Measurements from ENCODE around the gene CGNL1.

The CGNL1 gene

GRCh38 chr15:57425842-57426241 is 49.5 kb downstream of the CGNL1 start:
- Histone ChIP-seq H3K4me2 (ENCODE audit: low read depth, low read length, poor library complexity, severe bottlenecking) (no peak overlapping the region), H4K20me1 (ENCODE audit: insufficient read depth, low read length, poor library complexity, severe bottlenecking) (no peaks in the 10 kb centered on the region), H3K9me3 (ENCODE audit: insufficient read depth, low read depth, low read length) (no peaks in the 10 kb centered on the region), H3K79me2 (ENCODE audit: insufficient read depth, low read length) (no peaks in the 10 kb centered on the region), H3K4me3 (ENCODE audit: low read length, poor library complexity, severe bottlenecking) (no peak overlapping the region), H3K9ac (ENCODE audit: low read depth, low read length, poor library complexity, severe bottlenecking) (no peak overlapping the region), H3F3A (ENCODE audit: low read depth) (no peaks in the 10 kb centered on the region), H3K27me3 (ENCODE audit: insufficient read depth, low read length, poor library complexity, severe bottlenecking) (no peaks in the 10 kb centered on the region), H3K9me2 (replicated peaks; ENCODE audit: low read depth, low read length) (no peaks in the 10 kb centered on the region), H3K36me3 (ENCODE audit: insufficient read depth, low read length) (no peaks in the 10 kb centered on the region), H3K4me1 (ENCODE audit: insufficient read depth, low read length, poor library complexity, severe bottlenecking) (peaks cover 23% of the 10 kb centered on the region), H2AFZ (ENCODE audit: low read length) (no peak overlapping the region)
- no peak for TF ChIP-seq CTCF (conservative IDR thresholded peaks at IDR 0.05; ENCODE audit: low read length)

- H3K79me2 ChIP-seq (ENCODE audit: insufficient read depth, low read length), result no peaks in the 10 kb centered on the region
- TF ChIP-seq CTCF (conservative IDR thresholded peaks at IDR 0.05; ENCODE audit: low read length) (no peak), EZH2phosphoT487 (IDR thresholded peaks at IDR 0.05; ENCODE audit: borderline replicate concordance) (no peak)
- H3K27me3 ChIP-seq (ENCODE audit: insufficient read depth, low read length, poor library complexity, severe bottlenecking), result no peaks in the 10 kb centered on the region
- H3K4me3 ChIP-seq (ENCODE audit: low read length, poor library complexity, severe bottlenecking), result no peak overlapping the region
- no peaks in the 10 kb centered on the region for H4K20me1 ChIP-seq (ENCODE audit: insufficient read depth, low read length, poor library complexity, severe bottlenecking)
- H3F3A ChIP-seq (ENCODE audit: low read depth), result no peaks in the 10 kb centered on the region
- H3K4me1 ChIP-seq (ENCODE audit: insufficient read depth, low read length, poor library complexity, severe bottlenecking), result peaks cover 10% of the 10 kb centered on the region
- no peaks in the 10 kb centered on the region for H3K9me2 ChIP-seq (replicated peaks; ENCODE audit: low read depth, low read length)
- H3K4me2 ChIP-seq (ENCODE audit: low read depth, low read length, poor library complexity, severe bottlenecking), result no peak overlapping the region
- no peak overlapping the region for H2AFZ ChIP-seq (ENCODE audit: low read length)
- H3K9ac ChIP-seq (ENCODE audit: low read depth, low read length, poor library complexity, severe bottlenecking), result no peak overlapping the region
- no peaks in the 10 kb centered on the region for H3K36me3 ChIP-seq (ENCODE audit: insufficient read depth, low read length)
- no peaks in the 10 kb centered on the region for H3K9me3 ChIP-seq (ENCODE audit: insufficient read depth, low read depth, low read length)
Observed at GRCh38 chr15:57427367-57427821, 51.1 kb downstream of the CGNL1 start.

GRCh38 chr15:57432141-57432741 is 55.9 kb downstream of the CGNL1 start:
- Histone ChIP-seq H3K4me3 (ENCODE audit: low read length, poor library complexity, severe bottlenecking) (no peak overlapping the region), H3K27me3 (ENCODE audit: insufficient read depth, low read length, poor library complexity, severe bottlenecking) (no peaks in the 10 kb centered on the region), H3K36me3 (ENCODE audit: insufficient read depth, low read length) (no peaks in the 10 kb centered on the region), H3K4me2 (ENCODE audit: low read depth, low read length, poor library complexity, severe bottlenecking) (no peak overlapping the region), H3K4me1 (ENCODE audit: insufficient read depth, low read length, poor library complexity, severe bottlenecking) (no peaks in the 10 kb centered on the region), H3F3A (ENCODE audit: low read depth) (no peaks in the 10 kb centered on the region), H4K20me1 (ENCODE audit: insufficient read depth, low read length, poor library complexity, severe bottlenecking) (no peaks in the 10 kb centered on the region), H3K9me2 (replicated peaks; ENCODE audit: low read depth, low read length) (no peaks in the 10 kb centered on the region), H3K79me2 (ENCODE audit: insufficient read depth, low read length) (no peaks in the 10 kb centered on the region), H3K9ac (ENCODE audit: low read depth, low read length, poor library complexity, severe bottlenecking) (no peak overlapping the region), H2AFZ (ENCODE audit: low read length) (no peak overlapping the region), H3K9me3 (ENCODE audit: insufficient read depth, low read depth, low read length) (no peaks in the 10 kb centered on the region)
- TF ChIP-seq CTCF (conservative IDR thresholded peaks at IDR 0.05; ENCODE audit: low read length) (no peak), EZH2phosphoT487 (IDR thresholded peaks at IDR 0.05; ENCODE audit: borderline replicate concordance) (no peak)

Data from Loucy (cell line).